PC-3 (cell line): ENCODE measurements around the gene SLC44A3. TPM values are rescaled to one million over a fixed set of nuclear protein-coding genes. Genes with fewer than 3 reads are reported as not detected.

ENCODE experiments used
- ATAC-seq: fragments of 200-7000 bp; cut with Tn5 transposase; 2 replicates; pipeline ENCODE4 v1.9.1; 2020; ENCODE audit warnings: mild to moderate bottlenecking, moderate library complexity
- Bru-seq: library from RNA; stranded (reverse); fragments of 400-500 nt; gene quantifications from one replicate; lab custom pipeline; 2021; lab: Mats Ljungman, UMichigan
- BruChase-seq, 2 experiments: library from RNA; stranded (reverse); fragments of 400-500 nt; gene quantifications; one replicate each; lab custom pipeline; 2021; lab: Mats Ljungman, UMichigan
- BruUV-seq: library from RNA; stranded (reverse); fragments of 400-500 nt; replicated peaks from 2 replicates; lab custom pipeline; 2021; lab: Mats Ljungman, UMichigan
- CTCF ChIA-PET: fragments of 300-600 bp; sonication (Branson Sonifier 250); formaldehyde crosslinking; loops from one replicate; lab custom pipeline; 2022; ENCODE audit warnings: antibody characterized with exemption; lab: Charles Lee
- POLR2A ChIA-PET: fragments of 300-600 bp; sonication (Branson Sonifier 250); formaldehyde crosslinking; loops from one replicate; lab custom pipeline; 2022; ENCODE audit warnings: antibody characterized with exemption; ENCODE audit not compliant: unreplicated experiment; lab: Charles Lee
- DNase-seq: peaks from one replicate; pipeline ENCODE4 v3.0.0-alpha.2; 2015
- H2AFZ ChIP-seq: fragments of 300-600 bp; sonication (generic); 2 replicates; pipeline ENCODE4 v1.6.0; 2016; ENCODE audit warnings: antibody characterized with exemption, low read length
- H3F3A ChIP-seq: fragments of 300-600 bp; sonication (generic); one replicate; pipeline ENCODE4 v1.6.0; 2017; ENCODE audit warnings: antibody characterized with exemption, low read length, control low read depth, mild to moderate bottlenecking; ENCODE audit not compliant: unreplicated experiment
- H3K27ac ChIP-seq: fragments of 300-600 bp; sonication (generic); 2 replicates; pipeline ENCODE4 v1.5.1; 2016; ENCODE audit warnings: mild to moderate bottlenecking, low read length
- H3K27me3 ChIP-seq: fragments of 300-600 bp; sonication (generic); 2 replicates; pipeline ENCODE4 v1.6.1; 2016; ENCODE audit warnings: low read length, mixed read lengths
- H3K36me3 ChIP-seq: fragments of 300-600 bp; sonication (generic); 2 replicates; pipeline ENCODE4 v1.6.1; 2016; ENCODE audit warnings: low read depth, mixed run types, low read length, mixed read lengths
- H3K4me1 ChIP-seq: fragments of 300-600 bp; sonication (generic); 2 replicates; pipeline ENCODE4 v1.5.1; 2016; ENCODE audit warnings: low read length; ENCODE audit not compliant: insufficient read depth
- H3K4me2 ChIP-seq: fragments of 300-600 bp; sonication (generic); 2 replicates; pipeline ENCODE4 v1.6.0; 2016; ENCODE audit warnings: low read length
- H3K4me3 ChIP-seq: fragments of 300-600 bp; sonication (generic); 2 replicates; pipeline ENCODE4 v1.5.1; 2016; ENCODE audit warnings: mild to moderate bottlenecking, low read length, mixed read lengths
- H3K79me2 ChIP-seq: fragments of 300-600 bp; sonication (generic); 2 replicates; pipeline ENCODE4 v1.6.1; 2017; ENCODE audit warnings: low read length, mixed read lengths
- H3K9ac ChIP-seq: fragments of 300-600 bp; sonication (generic); 2 replicates; pipeline ENCODE4 v1.6.0; 2016; ENCODE audit warnings: mild to moderate bottlenecking, low read length
- H3K9me2 ChIP-seq: fragments of 300-600 bp; sonication (generic); replicated peaks from 2 replicates; pipeline ENCODE4 v1.6.1; 2016; ENCODE audit warnings: mixed run types, low read length, mixed read lengths
- H3K9me3 ChIP-seq: fragments of 300-600 bp; sonication (generic); 2 replicates; pipeline ENCODE4 v1.6.1; 2016; ENCODE audit warnings: low read length, mixed read lengths
- H4K20me1 ChIP-seq: fragments of 300-600 bp; sonication (generic); 2 replicates; pipeline ENCODE4 v1.6.1; 2016; ENCODE audit warnings: low read length, mixed read lengths
- EZH2 ChIP-seq: fragments of 300-600 bp; sonication (generic); IDR thresholded peaks from one replicate; pipeline ENCODE4 v1.6.1; 2017; ENCODE audit warnings: antibody characterized with exemption, mild to moderate bottlenecking, low read length; ENCODE audit not compliant: unreplicated experiment
- EZH2phosphoT487 ChIP-seq: fragments of 300-600 bp; sonication (generic); IDR thresholded peaks from 2 replicates; pipeline ENCODE4 v1.6.1; 2018; ENCODE audit warnings: mild to moderate bottlenecking, antibody characterized with exemption, low read length, borderline replicate concordance
- intact Hi-C: fragments of 100-400 bp; cut with micrococcal nuclease; formaldehyde crosslinking; loops from 2 replicates; pipeline ENCODE4 v1.9.0; 2023
- long read RNA-seq: library from polyadenylated mRNA; unstranded; transcript quantifications from one replicate; pipeline ENCODE4 v2.0.0, GENCODE V29; 2021; ENCODE audit not compliant: unreplicated experiment
- total RNA-seq: library from RNA; depleted of rRNA; stranded (reverse); fragments of >200 nt; gene quantifications from 2 replicates; pipeline ENCODE4 v1.2.3, GENCODE V29; 2014; rRNA removed
- TF ChIP-seq, protein P1 (sequence below): fragments of 300-600 bp; sonication (generic); conservative IDR thresholded peaks from 2 replicates; pipeline ENCODE4 v1.5.1; 2017; ENCODE audit warnings: antibody characterized with exemption, low read depth, mild to moderate bottlenecking, low read length

SLC44A3 gene, protein sequence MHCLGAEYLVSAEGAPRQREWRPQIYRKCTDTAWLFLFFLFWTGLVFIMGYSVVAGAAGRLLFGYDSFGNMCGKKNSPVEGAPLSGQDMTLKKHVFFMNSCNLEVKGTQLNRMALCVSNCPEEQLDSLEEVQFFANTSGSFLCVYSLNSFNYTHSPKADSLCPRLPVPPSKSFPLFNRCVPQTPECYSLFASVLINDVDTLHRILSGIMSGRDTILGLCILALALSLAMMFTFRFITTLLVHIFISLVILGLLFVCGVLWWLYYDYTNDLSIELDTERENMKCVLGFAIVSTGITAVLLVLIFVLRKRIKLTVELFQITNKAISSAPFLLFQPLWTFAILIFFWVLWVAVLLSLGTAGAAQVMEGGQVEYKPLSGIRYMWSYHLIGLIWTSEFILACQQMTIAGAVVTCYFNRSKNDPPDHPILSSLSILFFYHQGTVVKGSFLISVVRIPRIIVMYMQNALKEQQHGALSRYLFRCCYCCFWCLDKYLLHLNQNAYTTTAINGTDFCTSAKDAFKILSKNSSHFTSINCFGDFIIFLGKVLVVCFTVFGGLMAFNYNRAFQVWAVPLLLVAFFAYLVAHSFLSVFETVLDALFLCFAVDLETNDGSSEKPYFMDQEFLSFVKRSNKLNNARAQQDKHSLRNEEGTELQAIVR
- total RNA-seq (6.3 and 9.2 TPM in 2 replicates), Bru-seq, nascent RNA (percentile 52 among the genes with signal in this experiment), BruChase-seq, experiment 1, labeled RNA remaining after a 6-hour chase (percentile 39 among the genes with signal in this experiment), BruChase-seq, experiment 2, labeled RNA remaining after a 2-hour chase (percentile 42 among the genes with signal in this experiment)
- long read RNA-seq, transcript SLC44A3-201 (15 exons, 2,388 nt), result major isoform, 8 of 25 reads
- long read RNA-seq, partial matches to known transcripts, result 6 of 25 reads
- long read RNA-seq, other reads (novel, unspliced or antisense), result 9 of 25 reads

DNA sequence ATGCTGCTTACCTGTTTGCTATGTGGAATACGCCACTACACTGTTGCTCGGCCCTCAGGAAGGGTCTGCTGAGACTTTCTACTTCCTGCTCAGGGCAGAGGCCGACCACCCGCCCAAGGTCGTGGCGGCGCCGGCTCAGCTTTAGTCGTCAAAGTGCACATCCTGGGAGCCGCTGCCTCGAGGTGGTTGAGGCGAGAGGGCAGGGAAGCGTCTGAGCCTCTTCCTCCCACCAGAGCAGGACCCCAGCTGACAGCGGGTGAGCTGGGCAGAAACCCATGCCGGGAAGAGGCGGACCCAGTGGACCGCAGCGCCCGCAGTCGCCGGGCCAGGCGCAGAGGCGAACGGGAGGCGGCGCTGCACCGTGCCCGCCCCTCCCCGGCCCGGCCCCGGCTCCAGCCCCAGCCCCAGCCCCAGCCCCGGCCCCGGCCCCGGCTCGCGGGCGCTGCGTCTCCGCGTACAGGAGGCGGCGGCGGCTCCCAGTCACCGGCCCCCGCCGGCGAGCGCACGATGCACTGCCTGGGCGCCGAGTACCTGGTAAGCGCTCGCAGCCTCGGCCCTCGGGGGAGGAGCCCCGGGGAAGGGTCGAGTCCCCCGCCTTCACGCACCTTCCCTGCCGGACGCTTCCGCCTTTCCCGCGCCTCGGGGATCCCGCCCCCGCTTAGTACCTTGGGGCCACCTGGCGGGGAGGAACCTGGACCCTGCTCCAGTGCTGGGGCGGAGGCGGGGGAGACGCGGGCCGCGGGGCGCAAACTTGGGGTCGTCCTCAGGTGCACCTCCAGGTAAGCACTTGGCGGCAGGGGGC, at the start of gene SLC44A3:
TSS of gene SLC44A3 (plus strand) at position 413 of the 802 bp plus-strand sequence. CDS start at position 508, 95 bp downstream.
- peaks cover 23% of the 10 kb centered on the region for H3K79me2 ChIP-seq
- peak within 1 kb of the TSS; percentile 93 for H2AFZ ChIP-seq
- no TSS peak for BruUV-seq
- H3K36me3 ChIP-seq, result no peaks in the 10 kb centered on the region
- peak; percentile 60 for DNase-seq
- ChIA-PET CTCF (interaction anchor here (1.3 kb wide), 1 partner anchor 34 kb away, joined by 4 read pairs; no protein-coding TSS in a partner anchor), POLR2A (no interaction called here)
- peak within 1 kb of the TSS; percentile 75 for H3K4me3 ChIP-seq
- peak within 1 kb of the TSS; percentile 69 for H3K9ac ChIP-seq
- no peaks in the 10 kb centered on the region for H4K20me1 ChIP-seq
- H3K4me1 ChIP-seq, result peaks cover 37% of the 10 kb centered on the region
- H3K27me3 ChIP-seq, result no peaks in the 10 kb centered on the region
- H3F3A ChIP-seq, result no peaks in the 10 kb centered on the region
- peak within 1 kb of the TSS; percentile 97 for H3K4me2 ChIP-seq
- no peaks in the 10 kb centered on the region for H3K9me2 ChIP-seq
- H3K9me3 ChIP-seq, result no peaks in the 10 kb centered on the region
- no peak for TF ChIP-seq EZH2phosphoT487
- TF ChIP-seq, protein P1, sequence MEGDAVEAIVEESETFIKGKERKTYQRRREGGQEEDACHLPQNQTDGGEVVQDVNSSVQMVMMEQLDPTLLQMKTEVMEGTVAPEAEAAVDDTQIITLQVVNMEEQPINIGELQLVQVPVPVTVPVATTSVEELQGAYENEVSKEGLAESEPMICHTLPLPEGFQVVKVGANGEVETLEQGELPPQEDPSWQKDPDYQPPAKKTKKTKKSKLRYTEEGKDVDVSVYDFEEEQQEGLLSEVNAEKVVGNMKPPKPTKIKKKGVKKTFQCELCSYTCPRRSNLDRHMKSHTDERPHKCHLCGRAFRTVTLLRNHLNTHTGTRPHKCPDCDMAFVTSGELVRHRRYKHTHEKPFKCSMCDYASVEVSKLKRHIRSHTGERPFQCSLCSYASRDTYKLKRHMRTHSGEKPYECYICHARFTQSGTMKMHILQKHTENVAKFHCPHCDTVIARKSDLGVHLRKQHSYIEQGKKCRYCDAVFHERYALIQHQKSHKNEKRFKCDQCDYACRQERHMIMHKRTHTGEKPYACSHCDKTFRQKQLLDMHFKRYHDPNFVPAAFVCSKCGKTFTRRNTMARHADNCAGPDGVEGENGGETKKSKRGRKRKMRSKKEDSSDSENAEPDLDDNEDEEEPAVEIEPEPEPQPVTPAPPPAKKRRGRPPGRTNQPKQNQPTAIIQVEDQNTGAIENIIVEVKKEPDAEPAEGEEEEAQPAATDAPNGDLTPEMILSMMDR, result no peak
- no peak for TF ChIP-seq EZH2
- peak within 1 kb of the TSS; percentile 25; the same call in 1 of the 2 replicates for H3K27ac ChIP-seq
- intact Hi-C loops, result loop anchor here (1.0 kb wide), 1 partner anchor 223 kb away; no protein-coding TSS in a partner anchor
- ATAC-seq, result peak; percentile 83

DNA sequence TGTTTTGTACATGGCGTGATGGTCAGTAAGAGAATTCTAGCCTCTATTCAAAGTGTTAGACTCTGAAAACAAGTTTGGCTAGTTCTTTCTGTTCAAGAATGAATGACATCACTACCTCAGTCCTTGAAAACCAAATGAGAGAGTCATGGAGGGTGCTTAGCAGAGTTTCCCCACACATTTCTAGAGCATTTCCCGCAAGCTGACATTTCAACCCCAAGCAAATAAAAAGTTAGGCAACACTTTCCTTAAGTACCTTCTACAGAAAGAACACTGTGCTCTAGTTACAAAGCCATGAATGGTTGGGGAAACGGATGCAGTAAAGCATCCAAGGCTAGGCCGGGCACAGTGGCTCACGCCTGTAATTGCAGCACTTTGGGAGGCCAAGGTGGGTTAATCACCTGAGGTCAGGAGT, 47.9 kb upstream of the SLC44A3 start:
- TF ChIP-seq EZH2 (no peak), EZH2phosphoT487 (no peak)
- TF ChIP-seq, protein P1, result no peak

More for the DNA sequence above, 47.9 kb upstream of the SLC44A3 start:
- Histone ChIP-seq H4K20me1 (no peaks in the 10 kb centered on the region), H3K9me2 (no peaks in the 10 kb centered on the region), H3K27me3 (no peaks in the 10 kb centered on the region), H3K4me3 (no peak overlapping the region), H3F3A (no peaks in the 10 kb centered on the region), H3K9me3 (no peaks in the 10 kb centered on the region), H3K9ac (no peak overlapping the region), H3K4me1 (peaks cover 17% of the 10 kb centered on the region; the same call in 1 of the 2 replicates), H2AFZ (no peak overlapping the region), H3K36me3 (no peaks in the 10 kb centered on the region), H3K27ac (no peak overlapping the region), H3K4me2 (no peak overlapping the region), H3K79me2 (no peaks in the 10 kb centered on the region)
- intact Hi-C loops, result no loop called here
- ATAC-seq (no peak), DNase-seq (peak; percentile 43)
- no TSS peak for BruUV-seq
- POLR2A ChIA-PET, result no interaction called here
- CTCF ChIA-PET, result no interaction called here
